ENCODE measurements around the gene INCA1.

- no peak for TF ChIP-seq YY1 (IDR thresholded peaks at IDR 0.05; ENCODE audit: insufficient read depth, insufficient read length)
- TF ChIP-seq ZNF274 (IDR thresholded peaks at IDR 0.05; ENCODE audit: low read depth, low read length) = no peak
- TF ChIP-seq SUZ12 (IDR thresholded peaks at IDR 0.05; ENCODE audit: extremely low read depth, insufficient read depth, insufficient read length) = no peak
Measured at GRCh38 chr17:5045496-5045895, 48.2 kb upstream of the INCA1 start.
